Fibroblast of skin of right biceps (primary cell): ENCODE data around the gene C3orf85.

Source experiments
- DNase-seq: peaks from one replicate; pipeline ENCODE4 v3.0.0-alpha.2; 2013

Gene C3orf85

DNA sequence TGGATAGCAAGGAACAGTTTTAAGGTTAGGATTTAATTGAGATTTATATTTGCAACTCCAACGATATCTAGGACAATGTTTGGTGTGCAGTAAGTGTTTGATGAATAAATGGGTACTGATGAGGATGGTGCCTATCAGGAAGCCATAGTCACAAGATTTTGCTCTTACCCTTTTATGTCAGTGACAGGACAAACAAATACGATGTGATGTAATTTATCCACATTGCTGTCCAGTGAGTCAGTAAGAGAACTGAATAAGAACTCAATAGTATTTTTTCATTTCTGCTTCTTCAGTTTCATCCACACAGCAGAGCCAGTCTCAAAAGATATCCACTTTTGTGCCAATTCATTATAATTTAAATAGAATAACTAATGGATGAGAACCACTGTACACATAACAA lies 18.5 kb downstream of the C3orf85 start:
- no peak for DNase-seq

DNA sequence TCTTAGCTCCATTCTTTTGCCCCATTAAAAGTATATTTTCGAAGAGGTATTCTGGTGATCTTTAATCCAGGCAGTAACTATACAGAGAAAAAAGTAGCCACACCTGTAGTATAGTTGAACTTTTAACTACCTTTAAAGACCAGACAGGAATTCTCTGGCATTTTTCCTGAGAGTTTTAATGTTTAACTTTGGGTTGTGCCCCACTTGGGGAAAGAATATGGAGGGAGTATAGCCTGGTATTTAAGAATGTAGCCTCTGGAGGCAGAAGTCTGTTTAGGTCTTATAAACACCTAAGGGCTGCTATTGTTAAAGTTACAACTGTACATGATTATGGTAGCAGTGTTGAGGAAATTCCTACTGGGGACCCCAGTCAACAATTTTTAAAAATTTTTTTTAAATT lies 19.3 kb downstream of the C3orf85 start:
- DNase-seq, result no peak

DNA sequence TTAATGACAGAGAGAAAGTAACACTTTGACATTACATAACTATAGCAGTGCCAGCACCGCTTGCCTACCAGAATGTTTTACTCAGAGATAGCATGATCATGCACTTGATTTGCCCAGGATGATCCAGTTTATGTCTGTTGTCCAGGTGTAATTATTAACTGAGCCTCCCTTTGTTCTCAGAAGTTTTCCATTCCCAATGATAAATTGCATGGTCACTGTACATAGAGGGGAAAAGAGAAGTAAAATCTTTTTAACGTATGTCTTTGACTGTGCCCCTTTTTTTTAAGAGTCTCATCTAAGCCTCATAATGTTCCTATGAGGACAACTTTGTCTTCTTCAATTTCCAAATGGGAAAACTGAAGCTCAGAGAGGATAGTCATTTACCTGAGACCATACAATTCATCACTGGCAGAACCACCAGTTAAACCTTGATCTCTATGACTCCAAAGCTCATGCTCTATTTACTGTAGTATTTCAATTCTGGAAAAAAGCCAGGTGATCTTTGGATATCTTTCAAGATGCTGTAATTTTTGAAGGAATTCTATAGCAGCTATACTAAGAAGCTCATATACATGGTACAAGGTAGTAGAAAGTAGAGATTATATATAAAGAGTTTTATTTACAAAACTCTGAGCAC lies 25.1 kb downstream of the C3orf85 start:
- DNase-seq, result no peak

DNA sequence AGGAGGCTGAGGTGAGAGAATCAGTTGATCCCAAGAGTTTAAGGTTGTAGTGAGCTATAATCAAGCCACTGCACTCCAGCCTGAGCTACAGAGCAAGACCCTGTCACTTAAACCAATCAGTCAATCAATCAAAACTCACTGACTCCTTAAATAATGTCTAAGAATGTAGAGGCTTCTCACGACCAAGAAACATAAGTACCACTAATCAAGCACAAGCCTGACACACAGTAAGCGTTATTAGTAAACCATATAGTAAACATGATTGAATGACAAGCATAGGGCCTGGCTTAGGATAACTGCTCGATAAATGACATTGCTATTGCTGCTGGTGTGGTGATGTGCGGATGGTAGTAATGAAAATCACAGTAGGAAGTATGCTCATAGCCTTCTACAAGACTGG lies 29.4 kb downstream of the C3orf85 start:
- no peak for DNase-seq

DNA sequence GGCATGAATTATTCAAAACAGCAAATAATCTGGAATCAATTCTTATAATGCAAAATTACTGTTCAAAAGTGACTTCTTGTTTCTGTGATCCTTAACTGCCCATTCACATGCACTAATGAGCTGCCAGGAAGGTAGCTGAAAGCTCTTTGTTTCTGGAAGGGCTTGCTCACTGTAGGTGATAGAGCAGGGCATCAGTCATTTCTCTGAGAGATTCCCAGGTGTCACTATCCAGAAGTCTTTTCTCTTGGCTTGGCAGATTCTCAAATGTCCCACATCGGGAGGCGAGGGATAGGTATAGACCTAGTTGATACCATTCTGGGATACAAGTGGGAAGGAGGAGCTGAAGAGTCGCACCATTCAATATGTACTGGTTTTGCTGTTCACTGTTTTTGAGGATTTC lies 35.0 kb downstream of the C3orf85 start:
- DNase-seq, result no peak

DNA sequence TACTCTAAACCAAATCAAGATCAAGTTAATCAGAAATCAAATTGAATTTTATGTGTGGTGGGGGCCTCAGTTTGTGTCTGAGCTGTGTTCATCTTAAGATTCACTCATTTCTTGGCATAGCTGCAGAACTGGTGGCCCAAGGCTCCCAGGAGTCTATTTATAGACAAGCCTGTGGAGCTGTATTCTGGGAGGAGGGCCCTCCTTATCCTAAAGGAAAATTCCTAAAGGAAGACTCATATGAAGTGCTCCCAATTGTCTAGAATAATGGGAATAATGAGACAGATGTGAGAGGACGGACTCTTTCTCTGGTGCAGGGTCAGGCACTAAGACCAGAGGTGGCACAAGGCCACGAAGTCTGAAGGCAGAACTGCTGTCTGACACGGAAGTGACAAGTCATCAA lies 38.9 kb downstream of the C3orf85 start:
- DNase-seq, result peak; percentile 42

DNA sequence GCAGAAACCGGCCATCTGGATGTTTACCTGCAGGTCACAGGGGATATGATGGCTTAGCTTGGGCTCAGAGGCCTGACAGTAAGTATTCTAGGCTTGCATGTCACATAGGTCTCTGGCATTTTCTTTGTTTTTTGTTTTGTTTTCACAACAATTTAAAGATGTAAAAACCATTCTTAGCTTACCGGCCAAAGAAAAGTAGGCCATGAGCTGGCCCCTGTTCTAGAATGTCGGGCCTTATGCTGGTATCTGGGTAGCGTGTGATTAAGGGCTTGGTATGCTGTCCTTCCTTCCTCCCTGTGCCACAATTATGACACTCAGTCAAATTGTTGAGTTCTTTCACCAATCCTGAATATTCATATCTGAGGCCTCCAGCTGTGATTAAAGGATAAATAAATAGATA lies 40.2 kb downstream of the C3orf85 start:
- no peak for DNase-seq

DNA sequence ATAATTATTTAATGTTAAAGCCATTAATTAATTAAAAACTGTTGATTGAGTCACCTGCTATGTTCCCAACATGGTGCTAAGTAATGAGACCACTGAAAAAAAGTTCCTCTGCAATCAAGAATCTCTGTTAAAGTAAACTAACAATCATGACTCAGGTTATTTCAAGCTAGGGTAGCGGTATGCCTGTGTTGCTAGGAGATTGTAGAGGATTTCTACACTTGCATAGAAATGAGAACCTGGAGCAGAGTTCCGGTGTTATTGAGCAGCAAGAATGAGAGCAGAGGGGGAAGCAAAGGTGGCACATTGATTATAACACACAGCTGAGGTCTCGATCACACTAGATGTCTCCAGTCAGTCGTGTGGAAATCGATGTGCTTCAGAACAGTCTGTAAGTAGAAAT lies 41.4 kb downstream of the C3orf85 start:
- no peak for DNase-seq

DNA sequence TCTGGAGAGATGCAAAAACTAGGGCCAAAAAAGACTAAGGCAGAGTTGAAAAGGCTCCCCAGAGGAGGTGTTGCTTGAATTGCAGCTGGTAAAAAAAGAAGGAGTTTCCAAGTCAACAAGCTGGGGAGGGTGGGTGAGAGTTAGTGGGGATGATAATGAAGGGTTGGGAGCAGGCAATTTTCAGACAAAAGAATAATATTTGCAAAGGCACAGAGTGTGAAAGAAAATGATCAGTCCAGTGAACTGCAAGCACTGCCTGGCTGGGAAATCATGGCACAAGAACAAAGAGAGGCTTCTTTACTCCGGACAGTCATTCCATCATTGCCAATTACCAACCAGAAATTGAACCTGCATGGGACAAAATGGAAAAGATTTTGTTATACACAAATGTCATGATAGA lies 42.2 kb downstream of the C3orf85 start:
- no peak for DNase-seq

DNA sequence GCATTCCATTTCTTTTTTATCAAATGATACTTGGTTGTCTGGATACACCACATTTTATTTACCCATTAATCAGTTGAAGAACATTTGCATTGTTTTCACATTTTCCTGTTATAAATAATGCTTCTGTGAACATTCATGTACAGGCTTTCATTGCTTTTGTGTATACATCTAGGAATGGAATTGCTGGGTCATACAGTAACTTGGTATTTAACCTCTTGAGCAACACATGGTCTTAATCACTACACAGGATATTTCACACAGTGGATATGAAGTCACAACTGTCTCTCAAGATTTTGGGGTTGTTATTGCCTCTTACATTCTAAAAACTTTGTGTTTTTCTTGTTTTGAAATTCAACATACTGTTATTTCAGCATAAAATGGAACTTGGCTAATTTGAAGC lies 48.2 kb downstream of the C3orf85 start:
- no peak for DNase-seq

DNA sequence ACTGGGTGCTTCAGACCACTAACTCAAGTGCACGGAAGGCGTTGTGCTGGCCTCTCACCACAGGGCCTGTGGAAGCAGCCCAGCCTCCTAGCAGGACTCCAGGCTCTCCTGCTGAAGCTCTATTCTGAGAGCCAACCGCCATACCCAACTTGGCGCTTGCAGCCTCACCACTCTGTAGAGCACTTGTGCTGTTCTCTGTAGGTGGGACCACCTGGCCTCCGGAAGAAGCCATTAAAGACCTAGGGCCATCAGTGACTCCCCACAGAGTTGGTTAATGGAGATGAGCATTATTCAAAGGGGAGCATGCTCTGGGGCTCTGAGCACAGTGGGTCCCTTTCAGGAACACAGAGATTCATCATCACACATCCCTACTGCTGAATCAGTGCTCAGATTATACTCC lies 50.9 kb downstream of the C3orf85 start:
- DNase-seq, result no peak

DNA sequence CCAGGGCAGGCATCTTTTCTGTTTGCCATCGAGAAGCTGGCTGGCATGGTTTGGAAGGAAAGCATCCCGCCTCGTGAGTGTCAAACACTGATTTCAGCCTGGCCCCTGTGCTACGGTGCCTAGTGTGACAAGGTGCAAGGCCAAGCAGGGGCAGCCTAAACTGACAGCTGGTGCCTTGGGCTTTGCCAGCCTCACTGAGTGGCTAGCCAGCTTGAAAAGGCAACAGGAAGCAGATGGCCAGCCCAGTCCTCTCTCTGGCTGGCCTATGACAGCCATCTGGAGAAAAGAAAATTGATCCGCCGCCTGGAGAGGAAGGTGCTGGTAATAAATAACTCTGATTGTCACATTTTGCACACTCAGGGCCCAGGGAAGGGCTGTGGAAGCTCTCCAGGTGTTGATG lies 52.2 kb downstream of the C3orf85 start:
- DNase-seq, result no peak

DNA sequence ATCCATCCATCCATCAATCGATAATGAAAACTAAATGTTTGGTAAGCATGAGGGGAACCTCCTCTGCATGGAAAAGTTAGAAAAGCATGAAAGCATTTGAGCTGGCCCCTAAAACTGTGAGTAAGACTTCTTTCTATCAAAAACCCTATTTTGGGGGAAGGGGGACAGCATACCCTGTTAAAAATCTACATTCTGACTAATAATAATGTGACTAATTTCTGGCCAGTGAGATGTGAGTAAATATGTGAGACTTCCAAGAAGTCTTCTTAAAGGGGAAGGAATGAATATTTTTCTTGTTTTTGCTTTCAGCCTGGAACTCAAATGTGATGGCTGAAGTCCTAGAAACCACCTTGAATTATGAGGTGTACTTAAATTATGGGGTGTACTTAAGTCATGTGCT lies 54.9 kb downstream of the C3orf85 start:
- DNase-seq, result peak; percentile 53

DNA sequence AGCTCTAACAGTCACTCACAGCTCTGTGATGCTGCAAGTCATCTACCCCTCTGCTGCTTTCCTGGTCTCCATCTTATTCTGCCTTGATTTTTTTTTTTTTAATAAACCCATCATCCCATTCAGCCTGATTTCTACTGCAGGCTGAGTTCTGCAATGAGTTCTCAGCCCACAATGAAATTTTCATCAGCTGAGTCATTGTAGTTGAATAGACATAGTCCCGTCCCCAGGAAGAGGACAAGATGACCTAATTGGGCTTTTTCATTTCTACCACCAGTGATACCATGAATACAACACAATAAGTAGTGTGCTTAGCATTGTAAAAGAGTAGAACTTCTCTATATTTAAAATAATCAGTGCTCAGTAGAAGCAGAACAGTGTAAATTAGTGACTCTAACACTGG lies 59.3 kb downstream of the C3orf85 start:
- peak; percentile 64 for DNase-seq
